ENCODE results near the gene LRP1B.

Gene LRP1B

GRCh38 chr2:141207036-141207385, 923.8 kb downstream of the LRP1B start:
- Histone ChIP-seq H3K4me2 (ENCODE audit: low read length) (no peak overlapping the region), H3K79me2 (ENCODE audit: insufficient read depth, low read length) (no peaks in the 10 kb centered on the region), H4K20me1 (ENCODE audit: insufficient read depth, low read length) (no peaks in the 10 kb centered on the region), H3K4me3 (ENCODE audit: low read depth, low read length, poor library complexity, severe bottlenecking) (no peak overlapping the region), H3K9me3 (ENCODE audit: low read length) (no peaks in the 10 kb centered on the region), H3K27ac (ENCODE audit: low read depth, low read length, poor library complexity, severe bottlenecking) (no peak overlapping the region), H3K9ac (ENCODE audit: low read length) (no peak overlapping the region), H2AFZ (ENCODE audit: low read length) (no peak overlapping the region), H3K27me3 (ENCODE audit: insufficient read depth, low read length) (no peaks in the 10 kb centered on the region), H3K4me1 (ENCODE audit: insufficient read depth, low read length, severe bottlenecking) (no peaks in the 10 kb centered on the region), H3K9me2 (ENCODE audit: low read depth, low read length) (no peaks in the 10 kb centered on the region), H3F3A (ENCODE audit: insufficient read depth, low read length) (no peaks in the 10 kb centered on the region), H3K36me3 (ENCODE audit: insufficient read depth, low read length) (no peaks in the 10 kb centered on the region)
- no peak for TF ChIP-seq EZH2 (IDR thresholded peaks at IDR 0.05; ENCODE audit: borderline replicate concordance, low read length)

GRCh38 chr2:141201016-141201565, 929.7 kb downstream of the LRP1B start:
- H3K4me1 ChIP-seq (ENCODE audit: insufficient read depth, low read length, severe bottlenecking), result no peaks in the 10 kb centered on the region
- H3K9me3 ChIP-seq (ENCODE audit: low read length), result no peaks in the 10 kb centered on the region
- H2AFZ ChIP-seq (ENCODE audit: low read length), result no peak overlapping the region
- H3K27me3 ChIP-seq (ENCODE audit: insufficient read depth, low read length), result no peaks in the 10 kb centered on the region
- no peaks in the 10 kb centered on the region for H3K36me3 ChIP-seq (ENCODE audit: insufficient read depth, low read length)
- H3K4me3 ChIP-seq (ENCODE audit: low read depth, low read length, poor library complexity, severe bottlenecking), result no peak overlapping the region
- H3K4me2 ChIP-seq (ENCODE audit: low read length), result no peak overlapping the region
- no peak overlapping the region for H3K27ac ChIP-seq (ENCODE audit: low read depth, low read length, poor library complexity, severe bottlenecking)
- no peaks in the 10 kb centered on the region for H3K9me2 ChIP-seq (ENCODE audit: low read depth, low read length)
- no peak overlapping the region for H3K9ac ChIP-seq (ENCODE audit: low read length)
- no peak for TF ChIP-seq CTCF (IDR thresholded peaks at IDR 0.05; ENCODE audit: low read length)
- no peak for TF ChIP-seq EZH2 (IDR thresholded peaks at IDR 0.05; ENCODE audit: borderline replicate concordance, low read length)
- no peaks in the 10 kb centered on the region for H4K20me1 ChIP-seq (ENCODE audit: insufficient read depth, low read length)
- H3F3A ChIP-seq (ENCODE audit: insufficient read depth, low read length), result no peaks in the 10 kb centered on the region
- no peaks in the 10 kb centered on the region for H3K79me2 ChIP-seq (ENCODE audit: insufficient read depth, low read length)

- H3K9me2 ChIP-seq (ENCODE audit: low read depth, low read length), result no peaks in the 10 kb centered on the region
- no peak overlapping the region for H3K4me3 ChIP-seq (ENCODE audit: low read depth, low read length, poor library complexity, severe bottlenecking)
- no peak overlapping the region for H2AFZ ChIP-seq (ENCODE audit: low read length)
- no peaks in the 10 kb centered on the region for H3K36me3 ChIP-seq (ENCODE audit: insufficient read depth, low read length)
- H3K4me1 ChIP-seq (ENCODE audit: insufficient read depth, low read length, severe bottlenecking), result no peaks in the 10 kb centered on the region
- no peaks in the 10 kb centered on the region for H3K79me2 ChIP-seq (ENCODE audit: insufficient read depth, low read length)
- H3K27ac ChIP-seq (ENCODE audit: low read depth, low read length, poor library complexity, severe bottlenecking), result no peak overlapping the region
- H3K4me2 ChIP-seq (ENCODE audit: low read length), result no peak overlapping the region
- no peaks in the 10 kb centered on the region for H4K20me1 ChIP-seq (ENCODE audit: insufficient read depth, low read length)
- H3K27me3 ChIP-seq (ENCODE audit: insufficient read depth, low read length), result no peaks in the 10 kb centered on the region
- TF ChIP-seq EZH2 (IDR thresholded peaks at IDR 0.05; ENCODE audit: borderline replicate concordance, low read length) (no peak), CTCF (IDR thresholded peaks at IDR 0.05; ENCODE audit: low read length) (no peak)
- H3F3A ChIP-seq (ENCODE audit: insufficient read depth, low read length), result no peaks in the 10 kb centered on the region
- no peaks in the 10 kb centered on the region for H3K9me3 ChIP-seq (ENCODE audit: low read length)
- H3K9ac ChIP-seq (ENCODE audit: low read length), result no peak overlapping the region
Observed at GRCh38 chr2:141200191-141200590, 930.6 kb downstream of the LRP1B start.

GRCh38 chr2:141199711-141200110, 931.1 kb downstream of the LRP1B start:
- Histone ChIP-seq H3K4me3 (ENCODE audit: low read depth, low read length, poor library complexity, severe bottlenecking) (no peak overlapping the region), H3K9me2 (ENCODE audit: low read depth, low read length) (no peaks in the 10 kb centered on the region), H3K9me3 (ENCODE audit: low read length) (no peaks in the 10 kb centered on the region), H4K20me1 (ENCODE audit: insufficient read depth, low read length) (no peaks in the 10 kb centered on the region), H3F3A (ENCODE audit: insufficient read depth, low read length) (no peaks in the 10 kb centered on the region), H3K4me2 (ENCODE audit: low read length) (no peak overlapping the region), H3K27ac (ENCODE audit: low read depth, low read length, poor library complexity, severe bottlenecking) (no peak overlapping the region), H3K27me3 (ENCODE audit: insufficient read depth, low read length) (no peaks in the 10 kb centered on the region), H3K9ac (ENCODE audit: low read length) (no peak overlapping the region), H3K79me2 (ENCODE audit: insufficient read depth, low read length) (no peaks in the 10 kb centered on the region), H3K4me1 (ENCODE audit: insufficient read depth, low read length, severe bottlenecking) (no peaks in the 10 kb centered on the region), H2AFZ (ENCODE audit: low read length) (no peak overlapping the region), H3K36me3 (ENCODE audit: insufficient read depth, low read length) (no peaks in the 10 kb centered on the region)
- no peak for TF ChIP-seq CTCF (IDR thresholded peaks at IDR 0.05; ENCODE audit: low read length)
- TF ChIP-seq EZH2 (IDR thresholded peaks at IDR 0.05; ENCODE audit: borderline replicate concordance, low read length), result no peak
